Astrocyte (in vitro differentiated cells and primary cell): ENCODE results near the gene SEMA4D. TPM values are rescaled to one million over a fixed set of nuclear protein-coding genes. Genes with fewer than 3 reads are reported as not detected.

Experiments
- DNase-seq: peaks from one replicate; pipeline ENCODE4 v3.0.0-alpha.2; 2010; ENCODE audit warnings: low read depth
- FAIRE-seq: peaks from 2 replicates; lab custom pipeline; 2011; peaks lifted over from hg19 to GRCh38; lab: Jason Lieb, UNC
- H2AFZ ChIP-seq: 2 replicates; pipeline ENCODE4 v1.6.0; 2012; ENCODE audit warnings: low read depth, low read length, inconsistent platforms
- H3K27ac ChIP-seq: 2 replicates; pipeline ENCODE4 v1.5.1; 2011; ENCODE audit warnings: low read depth, low read length, inconsistent platforms
- H3K27me3 ChIP-seq: 2 replicates; pipeline ENCODE4 v1.6.0; 2011; ENCODE audit warnings: low read length, inconsistent platforms; ENCODE audit not compliant: insufficient read depth
- H3K36me3 ChIP-seq: 2 replicates; pipeline ENCODE4 v1.5.1; 2011; ENCODE audit warnings: low read length, inconsistent platforms; ENCODE audit not compliant: insufficient read depth
- H3K4me1 ChIP-seq: 2 replicates; pipeline ENCODE4 v1.5.1; 2011; ENCODE audit warnings: low read length, inconsistent platforms; ENCODE audit not compliant: insufficient read depth
- H3K4me2 ChIP-seq: 2 replicates; pipeline ENCODE4 v1.6.0; 2012; ENCODE audit warnings: low read length, inconsistent platforms
- H3K4me3 ChIP-seq: 2 replicates; pipeline ENCODE4 v1.5.1; 2011; ENCODE audit warnings: low read depth, mild to moderate bottlenecking, low read length, inconsistent platforms; ENCODE audit not compliant: insufficient read depth
- H3K79me2 ChIP-seq: 2 replicates; pipeline ENCODE4 v1.6.0; 2012; ENCODE audit warnings: mild to moderate bottlenecking, low read length, inconsistent platforms; ENCODE audit not compliant: insufficient read depth
- H3K9ac ChIP-seq: 2 replicates; pipeline ENCODE4 v1.6.0; 2012; ENCODE audit warnings: mild to moderate bottlenecking, low read length, inconsistent platforms
- H3K9me3 ChIP-seq: 2 replicates; pipeline ENCODE4 v1.5.1; 2012; ENCODE audit warnings: low read depth, mild to moderate bottlenecking, low read length, inconsistent platforms; ENCODE audit not compliant: insufficient read depth
- H4K20me1 ChIP-seq: 2 replicates; pipeline ENCODE4 v1.6.0; 2012; ENCODE audit warnings: low read length, inconsistent platforms; ENCODE audit not compliant: insufficient read depth
- H3K27ac Mint-ChIP-seq: one replicate; pipeline ENCODE4 v1.8.0; 2021; ENCODE audit warnings: mild to moderate bottlenecking, mixed read lengths; ENCODE audit not compliant: unreplicated experiment
- H3K27me3 Mint-ChIP-seq: one replicate; pipeline ENCODE4 v1.8.0; 2021; ENCODE audit warnings: low read depth, mixed read lengths; ENCODE audit not compliant: unreplicated experiment
- H3K36me3 Mint-ChIP-seq: one replicate; pipeline ENCODE4 v1.8.0; 2021; ENCODE audit warnings: low read depth, mixed read lengths; ENCODE audit not compliant: unreplicated experiment
- H3K4me1 Mint-ChIP-seq: one replicate; pipeline ENCODE4 v1.8.0; 2021; ENCODE audit warnings: low read depth, mixed read lengths; ENCODE audit not compliant: unreplicated experiment
- H3K4me3 Mint-ChIP-seq: one replicate; pipeline ENCODE4 v1.8.0; 2021; ENCODE audit warnings: mild to moderate bottlenecking, moderate library complexity, mixed read lengths; ENCODE audit not compliant: unreplicated experiment
- H3K9me3 Mint-ChIP-seq: one replicate; pipeline ENCODE4 v1.8.0; 2021; ENCODE audit warnings: mild to moderate bottlenecking, mixed read lengths; ENCODE audit not compliant: unreplicated experiment
- CTCF ChIP-seq: IDR thresholded peaks from 2 replicates; pipeline ENCODE4 v1.5.1; 2011; ENCODE audit warnings: low read depth, mild to moderate bottlenecking, inconsistent platforms, low read length, moderate library complexity; ENCODE audit not compliant: insufficient read depth
- EZH2 ChIP-seq: IDR thresholded peaks from 2 replicates; pipeline ENCODE4 v1.6.1; 2012; ENCODE audit warnings: mild to moderate bottlenecking, low read length, inconsistent platforms; ENCODE audit not compliant: insufficient read depth
- total RNA-seq: library from RNA; stranded (reverse); gene quantifications from 2 replicates; pipeline ENCODE4 v1.2.1, GENCODE V29; 2021

SEMA4D gene
- total RNA-seq, 1 donor from 2014 or later: 6.2 TPM

GRCh38 chr9:89448821-89449220 is 49.1 kb downstream of the SEMA4D start:
- no peaks in the 10 kb centered on the region for H3K36me3 Mint-ChIP-seq
- no peak overlapping the region for H3K27ac ChIP-seq
- H3K27me3 ChIP-seq: no peaks in the 10 kb centered on the region
- H3K79me2 ChIP-seq: no peaks in the 10 kb centered on the region
- no peak overlapping the region for H2AFZ ChIP-seq
- H3K27me3 Mint-ChIP-seq: peaks cover 10% of the 10 kb centered on the region
- no peak overlapping the region for H3K4me3 ChIP-seq
- no peaks in the 10 kb centered on the region for H3K9me3 Mint-ChIP-seq
- no peaks in the 10 kb centered on the region for H3K4me1 ChIP-seq
- H3K9me3 ChIP-seq: no peaks in the 10 kb centered on the region
- no peaks in the 10 kb centered on the region for H4K20me1 ChIP-seq
- no peaks in the 10 kb centered on the region for H3K36me3 ChIP-seq
- FAIRE-seq: no peak
- TF ChIP-seq CTCF: no peak
- no peak for TF ChIP-seq EZH2
- H3K27ac Mint-ChIP-seq: peak overlapping the region; percentile 6
- no peak overlapping the region for H3K4me2 ChIP-seq
- H3K4me3 Mint-ChIP-seq: no peak overlapping the region
- H3K9ac ChIP-seq: no peak overlapping the region
- peaks cover 20% of the 10 kb centered on the region for H3K4me1 Mint-ChIP-seq
- no peak for DNase-seq

GRCh38 chr9:89448381-89448780 is 49.5 kb downstream of the SEMA4D start:
- Histone ChIP-seq H2AFZ (no peak overlapping the region), H3K4me2 (no peak overlapping the region), H3K27ac (no peak overlapping the region), H3K9ac (no peak overlapping the region), H3K36me3 (no peaks in the 10 kb centered on the region), H3K27me3 (no peaks in the 10 kb centered on the region), H4K20me1 (no peaks in the 10 kb centered on the region), H3K79me2 (no peaks in the 10 kb centered on the region), H3K9me3 (no peaks in the 10 kb centered on the region), H3K4me1 (no peaks in the 10 kb centered on the region), H3K4me3 (no peak overlapping the region)
- H3K27ac Mint-ChIP-seq: peak overlapping the region; percentile 6
- peaks cover 20% of the 10 kb centered on the region for H3K4me1 Mint-ChIP-seq
- DNase-seq (no peak), FAIRE-seq (no peak)
- H3K27me3 Mint-ChIP-seq: peaks cover 10% of the 10 kb centered on the region
- no peak overlapping the region for H3K4me3 Mint-ChIP-seq
- no peak for TF ChIP-seq EZH2
- no peak for TF ChIP-seq CTCF
- H3K36me3 Mint-ChIP-seq: no peaks in the 10 kb centered on the region
- no peaks in the 10 kb centered on the region for H3K9me3 Mint-ChIP-seq

- H3K36me3 ChIP-seq: no peaks in the 10 kb centered on the region
- FAIRE-seq (no peak), DNase-seq (no peak)
- no peaks in the 10 kb centered on the region for H3K27me3 ChIP-seq
- no peak overlapping the region for H3K4me3 ChIP-seq
- no peaks in the 10 kb centered on the region for H3K9me3 ChIP-seq
- no peaks in the 10 kb centered on the region for H4K20me1 ChIP-seq
- Mint-ChIP-seq H3K9me3 (no peaks in the 10 kb centered on the region), H3K27ac (no peak overlapping the region), H3K4me1 (peaks cover 25% of the 10 kb centered on the region), H3K36me3 (no peaks in the 10 kb centered on the region), H3K4me3 (no peak overlapping the region), H3K27me3 (peaks cover 10% of the 10 kb centered on the region)
- no peak overlapping the region for H3K27ac ChIP-seq
- no peak for TF ChIP-seq CTCF
- no peak for TF ChIP-seq EZH2
- peaks cover 9% of the 10 kb centered on the region for H3K4me1 ChIP-seq
- no peak overlapping the region for H2AFZ ChIP-seq
- no peak overlapping the region for H3K9ac ChIP-seq
- H3K4me2 ChIP-seq: no peak overlapping the region
- no peaks in the 10 kb centered on the region for H3K79me2 ChIP-seq
Measured at GRCh38 chr9:89447416-89447815, 50.5 kb downstream of the SEMA4D start.
